ENCODE data around the gene KIF6.

DNA sequence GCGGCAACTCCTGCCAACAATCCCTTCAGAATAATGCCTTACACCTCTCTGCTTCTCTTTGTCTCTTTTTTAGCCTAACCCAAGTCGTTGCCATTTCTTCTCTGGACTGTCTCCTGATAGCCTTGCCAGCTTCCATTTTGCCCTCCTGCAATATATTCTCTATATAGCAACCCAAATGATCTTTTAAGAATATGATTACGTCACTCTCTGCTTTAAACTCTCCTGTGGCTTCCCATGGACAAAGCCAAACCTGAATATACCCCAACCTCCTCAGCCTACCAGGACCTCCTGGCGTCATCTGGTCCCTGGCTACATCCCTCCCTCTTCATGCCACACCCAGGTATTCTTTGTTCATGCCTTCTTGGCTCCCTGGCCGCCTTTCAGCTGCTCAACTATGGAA is 276.2 kb downstream of the KIF6 start:
- TF ChIP-seq, protein P1, sequence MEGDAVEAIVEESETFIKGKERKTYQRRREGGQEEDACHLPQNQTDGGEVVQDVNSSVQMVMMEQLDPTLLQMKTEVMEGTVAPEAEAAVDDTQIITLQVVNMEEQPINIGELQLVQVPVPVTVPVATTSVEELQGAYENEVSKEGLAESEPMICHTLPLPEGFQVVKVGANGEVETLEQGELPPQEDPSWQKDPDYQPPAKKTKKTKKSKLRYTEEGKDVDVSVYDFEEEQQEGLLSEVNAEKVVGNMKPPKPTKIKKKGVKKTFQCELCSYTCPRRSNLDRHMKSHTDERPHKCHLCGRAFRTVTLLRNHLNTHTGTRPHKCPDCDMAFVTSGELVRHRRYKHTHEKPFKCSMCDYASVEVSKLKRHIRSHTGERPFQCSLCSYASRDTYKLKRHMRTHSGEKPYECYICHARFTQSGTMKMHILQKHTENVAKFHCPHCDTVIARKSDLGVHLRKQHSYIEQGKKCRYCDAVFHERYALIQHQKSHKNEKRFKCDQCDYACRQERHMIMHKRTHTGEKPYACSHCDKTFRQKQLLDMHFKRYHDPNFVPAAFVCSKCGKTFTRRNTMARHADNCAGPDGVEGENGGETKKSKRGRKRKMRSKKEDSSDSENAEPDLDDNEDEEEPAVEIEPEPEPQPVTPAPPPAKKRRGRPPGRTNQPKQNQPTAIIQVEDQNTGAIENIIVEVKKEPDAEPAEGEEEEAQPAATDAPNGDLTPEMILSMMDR (tag by site-specific recombination; IDR thresholded peaks at IDR 0.05) = no peak
- TF ChIP-seq, protein P2, sequence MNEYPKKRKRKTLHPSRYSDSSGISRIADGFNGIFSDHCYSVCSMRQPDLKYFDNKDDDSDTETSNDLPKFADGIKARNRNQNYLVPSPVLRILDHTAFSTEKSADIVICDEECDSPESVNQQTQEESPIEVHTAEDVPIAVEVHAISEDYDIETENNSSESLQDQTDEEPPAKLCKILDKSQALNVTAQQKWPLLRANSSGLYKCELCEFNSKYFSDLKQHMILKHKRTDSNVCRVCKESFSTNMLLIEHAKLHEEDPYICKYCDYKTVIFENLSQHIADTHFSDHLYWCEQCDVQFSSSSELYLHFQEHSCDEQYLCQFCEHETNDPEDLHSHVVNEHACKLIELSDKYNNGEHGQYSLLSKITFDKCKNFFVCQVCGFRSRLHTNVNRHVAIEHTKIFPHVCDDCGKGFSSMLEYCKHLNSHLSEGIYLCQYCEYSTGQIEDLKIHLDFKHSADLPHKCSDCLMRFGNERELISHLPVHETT (tag by site-specific recombination; IDR thresholded peaks at IDR 0.05) = no peak
- TF ChIP-seq ZNF132 (tag by site-specific recombination; IDR thresholded peaks at IDR 0.05; ENCODE audit: borderline replicate concordance) (no peak), ZNF501 (tag by site-specific recombination; IDR thresholded peaks at IDR 0.05) (no peak)
- TF ChIP-seq, protein P3, sequence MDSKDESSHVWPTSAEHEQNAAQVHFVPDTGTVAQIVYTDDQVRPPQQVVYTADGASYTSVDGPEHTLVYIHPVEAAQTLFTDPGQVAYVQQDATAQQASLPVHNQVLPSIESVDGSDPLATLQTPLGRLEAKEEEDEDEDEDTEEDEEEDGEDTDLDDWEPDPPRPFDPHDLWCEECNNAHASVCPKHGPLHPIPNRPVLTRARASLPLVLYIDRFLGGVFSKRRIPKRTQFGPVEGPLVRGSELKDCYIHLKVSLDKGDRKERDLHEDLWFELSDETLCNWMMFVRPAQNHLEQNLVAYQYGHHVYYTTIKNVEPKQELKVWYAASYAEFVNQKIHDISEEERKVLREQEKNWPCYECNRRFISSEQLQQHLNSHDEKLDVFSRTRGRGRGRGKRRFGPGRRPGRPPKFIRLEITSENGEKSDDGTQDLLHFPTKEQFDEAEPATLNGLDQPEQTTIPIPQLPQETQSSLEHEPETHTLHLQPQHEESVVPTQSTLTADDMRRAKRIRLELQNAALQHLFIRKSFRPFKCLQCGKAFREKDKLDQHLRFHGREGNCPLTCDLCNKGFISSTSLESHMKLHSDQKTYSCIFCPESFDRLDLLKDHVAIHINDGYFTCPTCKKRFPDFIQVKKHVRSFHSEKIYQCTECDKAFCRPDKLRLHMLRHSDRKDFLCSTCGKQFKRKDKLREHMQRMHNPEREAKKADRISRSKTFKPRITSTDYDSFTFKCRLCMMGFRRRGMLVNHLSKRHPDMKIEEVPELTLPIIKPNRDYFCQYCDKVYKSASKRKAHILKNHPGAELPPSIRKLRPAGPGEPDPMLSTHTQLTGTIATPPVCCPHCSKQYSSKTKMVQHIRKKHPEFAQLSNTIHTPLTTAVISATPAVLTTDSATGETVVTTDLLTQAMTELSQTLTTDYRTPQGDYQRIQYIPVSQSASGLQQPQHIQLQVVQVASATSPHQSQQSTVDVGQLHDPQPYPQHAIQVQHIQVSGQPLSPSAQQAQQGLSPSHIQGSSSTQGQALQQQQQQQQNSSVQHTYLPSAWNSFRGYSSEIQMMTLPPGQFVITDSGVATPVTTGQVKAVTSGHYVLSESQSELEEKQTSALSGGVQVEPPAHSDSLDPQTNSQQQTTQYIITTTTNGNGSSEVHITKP (tag by site-specific recombination; IDR thresholded peaks at IDR 0.05) = no peak
- TF ChIP-seq, protein P4, sequence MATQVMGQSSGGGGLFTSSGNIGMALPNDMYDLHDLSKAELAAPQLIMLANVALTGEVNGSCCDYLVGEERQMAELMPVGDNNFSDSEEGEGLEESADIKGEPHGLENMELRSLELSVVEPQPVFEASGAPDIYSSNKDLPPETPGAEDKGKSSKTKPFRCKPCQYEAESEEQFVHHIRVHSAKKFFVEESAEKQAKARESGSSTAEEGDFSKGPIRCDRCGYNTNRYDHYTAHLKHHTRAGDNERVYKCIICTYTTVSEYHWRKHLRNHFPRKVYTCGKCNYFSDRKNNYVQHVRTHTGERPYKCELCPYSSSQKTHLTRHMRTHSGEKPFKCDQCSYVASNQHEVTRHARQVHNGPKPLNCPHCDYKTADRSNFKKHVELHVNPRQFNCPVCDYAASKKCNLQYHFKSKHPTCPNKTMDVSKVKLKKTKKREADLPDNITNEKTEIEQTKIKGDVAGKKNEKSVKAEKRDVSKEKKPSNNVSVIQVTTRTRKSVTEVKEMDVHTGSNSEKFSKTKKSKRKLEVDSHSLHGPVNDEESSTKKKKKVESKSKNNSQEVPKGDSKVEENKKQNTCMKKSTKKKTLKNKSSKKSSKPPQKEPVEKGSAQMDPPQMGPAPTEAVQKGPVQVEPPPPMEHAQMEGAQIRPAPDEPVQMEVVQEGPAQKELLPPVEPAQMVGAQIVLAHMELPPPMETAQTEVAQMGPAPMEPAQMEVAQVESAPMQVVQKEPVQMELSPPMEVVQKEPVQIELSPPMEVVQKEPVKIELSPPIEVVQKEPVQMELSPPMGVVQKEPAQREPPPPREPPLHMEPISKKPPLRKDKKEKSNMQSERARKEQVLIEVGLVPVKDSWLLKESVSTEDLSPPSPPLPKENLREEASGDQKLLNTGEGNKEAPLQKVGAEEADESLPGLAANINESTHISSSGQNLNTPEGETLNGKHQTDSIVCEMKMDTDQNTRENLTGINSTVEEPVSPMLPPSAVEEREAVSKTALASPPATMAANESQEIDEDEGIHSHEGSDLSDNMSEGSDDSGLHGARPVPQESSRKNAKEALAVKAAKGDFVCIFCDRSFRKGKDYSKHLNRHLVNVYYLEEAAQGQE (tag by site-specific recombination; IDR thresholded peaks at IDR 0.05) = no peak
